ENCODE results near the gene SLITRK6.

The SLITRK6 gene

DNA sequence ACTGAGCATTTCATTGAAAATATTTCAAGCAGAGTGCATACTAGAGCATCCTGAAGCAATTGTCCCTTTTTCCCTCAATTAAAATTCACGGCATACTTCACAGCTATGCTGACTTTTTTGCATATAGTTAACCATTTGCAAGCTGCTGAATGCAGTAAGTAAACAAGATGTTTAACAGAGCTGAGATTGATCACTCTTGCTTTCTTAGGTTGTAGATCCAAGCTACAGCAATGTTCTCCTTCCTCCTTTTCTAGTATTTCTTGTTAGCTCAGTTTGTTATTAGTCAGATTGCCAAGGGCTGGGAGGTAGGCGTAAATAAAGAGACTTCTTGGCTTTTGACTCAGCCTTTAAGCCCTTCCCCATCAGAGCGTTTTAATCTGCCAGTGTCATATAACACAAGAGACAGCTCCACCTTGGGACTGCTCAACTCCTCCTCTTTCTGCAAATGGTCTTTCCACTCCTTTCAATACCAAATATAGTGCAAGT lies at the start of gene SLITRK6:
SLITRK6 (minus strand) TSS at position 323 of the 486 bp plus-strand sequence. CDS start 2,911 bp downstream, outside the sequence.
- TF ChIP-seq RAD21 (IDR thresholded peaks at IDR 0.05; ENCODE audit: low read depth), result no peak; the same call in 1 of the 2 replicates
- TF ChIP-seq ZBTB7A (IDR thresholded peaks at IDR 0.05; ENCODE audit: low read depth), result no peak
- 0 out of 2 replicates have a peak, but pooled peaks have one; percentile 12 for TF ChIP-seq TEAD4 (IDR thresholded peaks at IDR 0.05)
- no peak for TF ChIP-seq CREB1 (IDR thresholded peaks at IDR 0.05; ENCODE audit: low read depth)
- no peak for TF ChIP-seq REST (IDR thresholded peaks at IDR 0.05; ENCODE audit: low read depth)
- TF ChIP-seq CEBPB (IDR thresholded peaks at IDR 0.05), result no peak
- TF ChIP-seq EGR1 (IDR thresholded peaks at IDR 0.05), result no peak

GRCh38 chr13:85847012-85847411 lies 47.8 kb upstream of the SLITRK6 start:
- TF ChIP-seq, protein P1, sequence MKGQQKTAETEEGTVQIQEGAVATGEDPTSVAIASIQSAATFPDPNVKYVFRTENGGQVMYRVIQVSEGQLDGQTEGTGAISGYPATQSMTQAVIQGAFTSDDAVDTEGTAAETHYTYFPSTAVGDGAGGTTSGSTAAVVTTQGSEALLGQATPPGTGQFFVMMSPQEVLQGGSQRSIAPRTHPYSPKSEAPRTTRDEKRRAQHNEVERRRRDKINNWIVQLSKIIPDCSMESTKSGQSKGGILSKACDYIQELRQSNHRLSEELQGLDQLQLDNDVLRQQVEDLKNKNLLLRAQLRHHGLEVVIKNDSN (IDR thresholded peaks at IDR 0.05), result no peak
- TF ChIP-seq YY1 (IDR thresholded peaks at IDR 0.05; ENCODE audit: low read depth) (no peak), REST (IDR thresholded peaks at IDR 0.05; ENCODE audit: low read depth) (no peak), TCF12 (IDR thresholded peaks at IDR 0.05; ENCODE audit: low read depth) (no peak), ZBTB7A (IDR thresholded peaks at IDR 0.05; ENCODE audit: low read depth) (no peak)

GRCh38 chr13:85841427-85841826 lies 42.2 kb upstream of the SLITRK6 start:
- no peak for TF ChIP-seq TCF12 (IDR thresholded peaks at IDR 0.05; ENCODE audit: low read depth)
- no peak for TF ChIP-seq FOXM1 (IDR thresholded peaks at IDR 0.05; ENCODE audit: borderline replicate concordance, low read depth)
- TF ChIP-seq REST (IDR thresholded peaks at IDR 0.05; ENCODE audit: low read depth), result no peak
- TF ChIP-seq CREB1 (IDR thresholded peaks at IDR 0.05; ENCODE audit: low read depth), result no peak
- TF ChIP-seq YY1 (IDR thresholded peaks at IDR 0.05; ENCODE audit: low read depth), result no peak

- TF ChIP-seq, protein P1 (IDR thresholded peaks at IDR 0.05), result no peak
- TF ChIP-seq REST (IDR thresholded peaks at IDR 0.05; ENCODE audit: low read depth) (no peak), TCF12 (IDR thresholded peaks at IDR 0.05; ENCODE audit: low read depth) (no peak), ZBTB7A (IDR thresholded peaks at IDR 0.05; ENCODE audit: low read depth) (no peak), MAX (IDR thresholded peaks at IDR 0.05) (no peak), FOXM1 (IDR thresholded peaks at IDR 0.05; ENCODE audit: borderline replicate concordance, low read depth) (no peak)
These were observed 34.7 kb upstream of the SLITRK6 start for GRCh38 chr13:85833921-85834320.

Measured in Ishikawa (cell line).